Neuronal stem cell (in vitro differentiated cells): Measurements from ENCODE around the gene PHC2.

Experiments
- DNase-seq: peaks from one replicate; pipeline ENCODE4 v3.0.0-alpha.2; 2013; ENCODE audit warnings: low spot score
- H2AFZ ChIP-seq: one replicate; pipeline ENCODE4 v1.6.1; 2013; ENCODE audit warnings: mild to moderate bottlenecking, low read length, inconsistent platforms
- H2AK5ac ChIP-seq: 2 replicates; pipeline ENCODE4 v1.6.1; 2013; ENCODE audit warnings: low read depth, mild to moderate bottlenecking, inconsistent platforms, low read length, moderate library complexity, mixed read lengths
- H2BK120ac ChIP-seq: 2 replicates; pipeline ENCODE4 v1.6.1; 2013; ENCODE audit warnings: low read depth, mild to moderate bottlenecking, inconsistent platforms, low read length, moderate library complexity, mixed read lengths
- H2BK12ac ChIP-seq: one replicate; pipeline ENCODE4 v1.6.1; 2013; ENCODE audit warnings: low read length, inconsistent platforms
- H2BK15ac ChIP-seq: 2 replicates; pipeline ENCODE4 v1.6.1; 2013; ENCODE audit warnings: mild to moderate bottlenecking, low read length, inconsistent platforms, mixed read lengths
- H2BK5ac ChIP-seq: one replicate; pipeline ENCODE4 v1.6.1; 2013; ENCODE audit warnings: inconsistent platforms, mild to moderate bottlenecking, low read length, moderate library complexity
- H3K14ac ChIP-seq: one replicate; pipeline ENCODE4 v1.6.1; 2013; ENCODE audit warnings: low read length, inconsistent platforms
- H3K18ac ChIP-seq: 2 replicates; pipeline ENCODE4 v1.6.1; 2013; ENCODE audit warnings: low read length, inconsistent platforms
- H3K23ac ChIP-seq: 2 replicates; pipeline ENCODE4 v1.6.1; 2013; ENCODE audit warnings: low read depth, mild to moderate bottlenecking, mixed read lengths, low read length, inconsistent platforms; ENCODE audit not compliant: poor library complexity
- H3K27ac ChIP-seq: replicated peaks from 3 replicates; pipeline ENCODE4 v1.5.1; 2013; ENCODE audit warnings: low read length, inconsistent platforms
- H3K27me3 ChIP-seq, 3 experiments: 2 replicates each; pipeline ENCODE4 v1.6.1; 2013; ENCODE audit warnings: low read length in 3 of 3, mild to moderate bottlenecking in 2 of 3, inconsistent platforms in 1 of 3, low read depth in 1 of 3, mixed read lengths in 1 of 3, moderate library complexity in 1 of 3; ENCODE audit not compliant: control insufficient read depth in 3 of 3, insufficient read depth in 3 of 3
- H3K36me3 ChIP-seq, 2 donors: replicated peaks in 1 of 2; 2 replicates each; pipeline ENCODE4 v1.6.1; 2013; ENCODE audit warnings: low read length in 2 of 2; ENCODE audit not compliant: control insufficient read depth in 2 of 2, insufficient read depth in 2 of 2
- H3K4ac ChIP-seq: 2 replicates; pipeline ENCODE4 v1.6.1; 2013; ENCODE audit warnings: inconsistent platforms, mild to moderate bottlenecking, low read length, moderate library complexity
- H3K4me1 ChIP-seq, 2 donors: 1 replicate in 1 of 2; 2 replicates in 1 of 2; pipeline ENCODE4 v1.6.1; 2013; ENCODE audit warnings: low read length in 2 of 2, low read depth in 1 of 2; ENCODE audit not compliant: control insufficient read depth in 2 of 2, insufficient read depth in 1 of 2
- H3K4me2 ChIP-seq: one replicate; pipeline ENCODE4 v1.6.1; 2013; ENCODE audit warnings: mild to moderate bottlenecking, low read length, inconsistent platforms; ENCODE audit not compliant: insufficient read depth, poor library complexity, severe bottlenecking
- H3K4me3 ChIP-seq, 2 donors: 2 replicates each; pipeline ENCODE4 v1.5.1; 2013; ENCODE audit warnings: low read length in 2 of 2, mild to moderate bottlenecking in 2 of 2, inconsistent platforms in 1 of 2, moderate library complexity in 1 of 2
- H3K79me1 ChIP-seq: one replicate; pipeline ENCODE4 v1.6.1; 2013; ENCODE audit warnings: low read depth, mild to moderate bottlenecking, inconsistent platforms, low read length, moderate library complexity
- H3K9ac ChIP-seq: one replicate; pipeline ENCODE4 v1.6.1; 2013; ENCODE audit warnings: mild to moderate bottlenecking, low read depth, low read length, inconsistent platforms; ENCODE audit not compliant: poor library complexity
- H3K9me3 ChIP-seq, 2 donors: replicated peaks in 1 of 2; 2 replicates each; pipeline versions ENCODE3 to v1.6.1; 2013; ENCODE audit warnings: low read length in 2 of 2, mild to moderate bottlenecking in 2 of 2, inconsistent platforms in 1 of 2, low read depth in 1 of 2, mixed read lengths in 1 of 2, moderate library complexity in 1 of 2; ENCODE audit not compliant: control insufficient read depth in 2 of 2, insufficient read depth in 1 of 2
- H4K8ac ChIP-seq: one replicate; pipeline ENCODE4 v1.6.1; 2013; ENCODE audit warnings: low read depth, mild to moderate bottlenecking, inconsistent platforms, low read length, moderate library complexity
- H4K91ac ChIP-seq: one replicate; pipeline ENCODE4 v1.6.1; 2013; ENCODE audit warnings: low read length, low read depth, mild to moderate bottlenecking, inconsistent platforms; ENCODE audit not compliant: poor library complexity
- WGBS, 2 donors: extraction: QIAGEN DNeasy Blood & Tissue Kit; methylation state at CpG; one replicate each; pipeline ENCODE4 v1.1.7; 2013; ENCODE audit warnings: missing lambda C conversion rate in 2 of 2, mixed read lengths in 1 of 2; ENCODE audit not compliant: insufficient read length in 2 of 2, insufficient replicate concordance in 1 of 2; ENCODE audit errors: extremely low coverage in 2 of 2; 5-methylcytosine and 5-hydroxymethylcytosine counted together

PHC2 gene

GRCh38 chr1:33460144-33460543 is 29.2 kb upstream of the PHC2 start:
- no peak overlapping the region for H3K27ac ChIP-seq
- WGBS, 2 donors = no CpG with 5 or more reads among the region's 3 CpGs

GRCh38 chr1:33459691-33460090 is 28.8 kb upstream of the PHC2 start:
- H2AK5ac ChIP-seq = no peak overlapping the region
- H2BK5ac ChIP-seq = no peak overlapping the region
- no peak for DNase-seq
- no peak overlapping the region for H3K9ac ChIP-seq
- H3K4me3 ChIP-seq = no peak overlapping the region
- peaks cover 0 to 3% (median 0%) of the 10 kb centered on the region in 3 experiments for H3K27me3 ChIP-seq
- no peak overlapping the region for H2BK12ac ChIP-seq
- no peak overlapping the region for H3K27ac ChIP-seq
- no CpG with 5 or more reads among the region's 4 CpGs for WGBS, 2 donors
- H4K91ac ChIP-seq = no peak overlapping the region
- H3K14ac ChIP-seq = no peak overlapping the region
- no peak overlapping the region for H3K18ac ChIP-seq
- H2BK120ac ChIP-seq = no peak overlapping the region
- no peaks in the 10 kb centered on the region for H3K36me3 ChIP-seq
- H4K8ac ChIP-seq = no peak overlapping the region
- H2BK15ac ChIP-seq = no peak overlapping the region
- no peak overlapping the region for H3K4ac ChIP-seq
- H3K79me1 ChIP-seq = no peaks in the 10 kb centered on the region
- no peak overlapping the region for H2AFZ ChIP-seq
- no peak overlapping the region for H3K4me2 ChIP-seq
- H3K23ac ChIP-seq = no peak overlapping the region
- no peaks in the 10 kb centered on the region for H3K9me3 ChIP-seq
- peaks cover 0 to 7% of the 10 kb centered on the region in 2 donors for H3K4me1 ChIP-seq

More at GRCh38 chr1:33460144-33460543, 29.2 kb upstream of the PHC2 start:
- Histone ChIP-seq H3K18ac (no peak overlapping the region), H3K36me3 (no peaks in the 10 kb centered on the region), H4K91ac (no peak overlapping the region), H3K23ac (no peak overlapping the region), H3K4me2 (no peak overlapping the region), H3K9ac (no peak overlapping the region), H2BK15ac (no peak overlapping the region), H3K14ac (no peak overlapping the region), H2BK12ac (no peak overlapping the region), H3K4ac (no peak overlapping the region), H2BK120ac (no peak overlapping the region), H2AFZ (no peak overlapping the region), H3K27me3 (peaks cover 0 to 3% (median 0%) of the 10 kb centered on the region in 3 experiments), H3K4me1 (peaks cover 0 to 7% of the 10 kb centered on the region in 2 donors), H3K79me1 (no peaks in the 10 kb centered on the region), H2BK5ac (no peak overlapping the region), H3K4me3 (no peak overlapping the region), H3K9me3 (no peaks in the 10 kb centered on the region), H2AK5ac (no peak overlapping the region), H4K8ac (no peak overlapping the region)
- no peak for DNase-seq

- Histone ChIP-seq H3K9ac (no peak overlapping the region), H3K4ac (no peak overlapping the region), H2AFZ (no peak overlapping the region), H3K36me3 (no peaks in the 10 kb centered on the region), H2BK120ac (no peak overlapping the region), H2BK12ac (no peak overlapping the region), H2BK5ac (no peak overlapping the region), H3K27ac (no peak overlapping the region), H3K4me3 (no peak overlapping the region), H3K9me3 (peaks cover 0 to 3% of the 10 kb centered on the region in 2 donors), H3K18ac (no peak overlapping the region), H3K27me3 (no peaks in the 10 kb centered on the region), H4K8ac (no peak overlapping the region), H2BK15ac (no peak overlapping the region), H3K79me1 (no peaks in the 10 kb centered on the region), H3K4me2 (no peak overlapping the region), H3K14ac (no peak overlapping the region), H2AK5ac (no peak overlapping the region), H4K91ac (no peak overlapping the region), H3K4me1 (peaks cover 0 to 12% of the 10 kb centered on the region in 2 donors), H3K23ac (no peak overlapping the region)
- DNase-seq = no peak
- WGBS, 2 donors = no CpG with 5 or more reads among the region's 6 CpGs
Observed at GRCh38 chr1:33456502-33456886, 25.6 kb upstream of the PHC2 start.

- H2BK5ac ChIP-seq = no peak overlapping the region
- no peak overlapping the region for H3K4me3 ChIP-seq
- H2AFZ ChIP-seq = peak overlapping the region; percentile 66
- no peak overlapping the region for H2BK120ac ChIP-seq
- H2AK5ac ChIP-seq = no peak overlapping the region
- H3K4me2 ChIP-seq = no peak overlapping the region
- H2BK15ac ChIP-seq = no peak overlapping the region
- H3K79me1 ChIP-seq = no peaks in the 10 kb centered on the region
- H3K23ac ChIP-seq = no peak overlapping the region
- H2BK12ac ChIP-seq = no peak overlapping the region
- H4K91ac ChIP-seq = no peak overlapping the region
- H3K27ac ChIP-seq = no peak overlapping the region
- peaks cover 0 to 3% of the 10 kb centered on the region in 2 donors for H3K9me3 ChIP-seq
- DNase-seq = peak; percentile 46
- H3K14ac ChIP-seq = no peak overlapping the region
- H3K36me3 ChIP-seq = no peaks in the 10 kb centered on the region
- WGBS, 2 donors = no CpG with 5 or more reads among the region's 8 CpGs
- no peaks in the 10 kb centered on the region for H3K27me3 ChIP-seq
- no peak overlapping the region for H3K18ac ChIP-seq
- H3K4me1 ChIP-seq = peaks cover 0 to 9% of the 10 kb centered on the region in 2 donors
- no peak overlapping the region for H4K8ac ChIP-seq
- no peak overlapping the region for H3K9ac ChIP-seq
- H3K4ac ChIP-seq = no peak overlapping the region
Observed at GRCh38 chr1:33455539-33456501, 24.9 kb upstream of the PHC2 start.
